Breast epithelium (tissue), 3 donors: ENCODE measurements around the gene FECH.
"Not testable (repeated sequence)": the region's sequence is repeated elsewhere in the genome, so short reads cannot be mapped to it uniquely, and the experiment has no call there.

Source experiments
- CTCF ChIP-seq, 3 donors: fragments of 450-650 bp; IDR thresholded peaks; one replicate each; pipeline ENCODE4 v1.5.1; 2016 to 2017; ENCODE audit warnings: antibody characterized with exemption in 3 of 3, mild to moderate bottlenecking in 3 of 3, moderate library complexity in 3 of 3
- POLR2A ChIP-seq: fragments of 450-650 bp; IDR thresholded peaks from one replicate; pipeline ENCODE4 v1.6.1; 2016; ENCODE audit warnings: antibody characterized with exemption, mild to moderate bottlenecking, moderate library complexity

GRCh38 chr18:57592716-57593115 lies 6.2 kb upstream of the FECH start:
- TF ChIP-seq POLR2A; CTCF (IDR thresholded peaks at IDR 0.05): not testable (repeated sequence)
